Urinary bladder (tissue), 4 donors: ENCODE data around the gene PCED1B. TPM values are rescaled to one million over a fixed set of nuclear protein-coding genes. Genes with fewer than 3 reads are reported as not detected.

Source experiments
- DNase-seq: peaks from one replicate; pipeline ENCODE4 v3.0.0-alpha.2; 2015; ENCODE audit errors: extremely low spot score
- H3K27ac ChIP-seq: one replicate; pipeline ENCODE4 v1.5.1; 2013; ENCODE audit warnings: low read depth, mild to moderate bottlenecking, moderate library complexity
- H3K36me3 ChIP-seq: one replicate; pipeline ENCODE4 v1.6.1; 2013; ENCODE audit warnings: mild to moderate bottlenecking, moderate library complexity; ENCODE audit not compliant: insufficient read depth
- H3K4me1 ChIP-seq: one replicate; pipeline ENCODE4 v1.6.1; 2013; ENCODE audit warnings: mild to moderate bottlenecking, moderate library complexity; ENCODE audit not compliant: insufficient read depth
- H3K4me3 ChIP-seq: one replicate; pipeline ENCODE4 v1.5.1; 2013; ENCODE audit warnings: low read depth, low read length
- WGBS: extraction: QIAGEN DNeasy Blood & Tissue Kit; methylation state at CpG from one replicate; pipeline ENCODE4 v1.1.7; 2013; 5-methylcytosine and 5-hydroxymethylcytosine counted together
- polyA plus RNA-seq: library from polyadenylated mRNA; stranded (reverse); fragments of 200-250 nt; gene quantifications from one replicate; pipeline ENCODE4 v1.2.3, GENCODE V29; 2013
- total RNA-seq: library from RNA; depleted of rRNA; stranded (reverse); fragments of >200 nt; gene quantifications from one replicate; pipeline ENCODE4 v1.2.3, GENCODE V29; 2014
- donor health status: healthy with polysubstance abuse.
- donor health status: healthy.

PCED1B gene
- total and polyA plus RNA-seq, 2 donors: 1.1 to 4.6 TPM

GRCh38 chr12:47088021-47088944 is 8.9 kb downstream of the PCED1B start:
- H3K4me1 ChIP-seq: no peaks in the 10 kb centered on the region
- no peak for DNase-seq
- H3K4me3 ChIP-seq: no peak overlapping the region
- 37% methylated on average over 7 of the region's 7 CpGs for WGBS
- H3K27ac ChIP-seq: peak overlapping the region; percentile 66
- no peaks in the 10 kb centered on the region for H3K36me3 ChIP-seq

DNA sequence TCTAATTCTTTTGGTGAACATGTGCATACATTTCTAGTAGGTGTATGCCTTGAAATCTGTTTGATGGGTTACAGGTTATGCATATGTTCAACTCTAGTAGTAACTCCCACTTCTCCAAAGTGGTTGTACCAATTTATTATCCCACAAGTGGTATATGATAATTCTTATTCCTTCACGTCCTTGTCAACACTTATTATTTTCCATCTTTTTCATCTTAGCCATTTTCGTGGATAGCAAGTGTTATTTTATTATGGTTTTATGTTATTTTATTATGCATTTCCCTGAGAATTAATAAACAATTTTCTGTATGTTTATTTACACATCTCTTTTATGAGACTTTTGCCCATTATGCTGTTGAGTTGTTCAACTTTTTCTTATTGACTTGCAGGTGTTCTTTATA is 11.6 kb downstream of the PCED1B start:
- WGBS: 89% methylated on average over 2 of the region's 2 CpGs
- no peak overlapping the region for H3K27ac ChIP-seq
- DNase-seq: no peak
- H3K4me3 ChIP-seq: no peak overlapping the region
- H3K4me1 ChIP-seq: no peaks in the 10 kb centered on the region
- no peaks in the 10 kb centered on the region for H3K36me3 ChIP-seq

DNA sequence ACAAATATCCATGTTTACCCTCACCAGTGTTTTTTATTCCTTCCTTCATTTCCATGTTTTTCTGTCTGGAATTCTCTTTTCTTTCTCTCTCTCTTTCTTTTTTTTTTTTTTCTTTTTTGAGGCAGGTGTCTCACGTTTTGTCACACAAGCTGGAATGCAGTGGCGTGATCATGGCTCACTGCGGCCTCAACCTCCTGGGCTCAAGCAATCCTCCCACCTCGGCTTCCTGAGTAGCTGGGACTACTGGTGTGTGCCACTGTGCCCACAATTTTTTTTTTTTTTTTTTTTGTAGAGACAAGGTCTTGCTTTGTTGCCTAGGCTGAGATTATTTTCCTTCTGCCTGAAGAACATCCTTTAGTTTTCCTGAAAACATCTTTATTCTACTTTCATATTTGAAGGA is 15.4 kb downstream of the PCED1B start:
- no peak for DNase-seq
- Histone ChIP-seq H3K4me1 (no peaks in the 10 kb centered on the region), H3K36me3 (no peaks in the 10 kb centered on the region), H3K27ac (no peak overlapping the region), H3K4me3 (no peak overlapping the region)
- 84% methylated on average over 4 of the region's 4 CpGs for WGBS

DNA sequence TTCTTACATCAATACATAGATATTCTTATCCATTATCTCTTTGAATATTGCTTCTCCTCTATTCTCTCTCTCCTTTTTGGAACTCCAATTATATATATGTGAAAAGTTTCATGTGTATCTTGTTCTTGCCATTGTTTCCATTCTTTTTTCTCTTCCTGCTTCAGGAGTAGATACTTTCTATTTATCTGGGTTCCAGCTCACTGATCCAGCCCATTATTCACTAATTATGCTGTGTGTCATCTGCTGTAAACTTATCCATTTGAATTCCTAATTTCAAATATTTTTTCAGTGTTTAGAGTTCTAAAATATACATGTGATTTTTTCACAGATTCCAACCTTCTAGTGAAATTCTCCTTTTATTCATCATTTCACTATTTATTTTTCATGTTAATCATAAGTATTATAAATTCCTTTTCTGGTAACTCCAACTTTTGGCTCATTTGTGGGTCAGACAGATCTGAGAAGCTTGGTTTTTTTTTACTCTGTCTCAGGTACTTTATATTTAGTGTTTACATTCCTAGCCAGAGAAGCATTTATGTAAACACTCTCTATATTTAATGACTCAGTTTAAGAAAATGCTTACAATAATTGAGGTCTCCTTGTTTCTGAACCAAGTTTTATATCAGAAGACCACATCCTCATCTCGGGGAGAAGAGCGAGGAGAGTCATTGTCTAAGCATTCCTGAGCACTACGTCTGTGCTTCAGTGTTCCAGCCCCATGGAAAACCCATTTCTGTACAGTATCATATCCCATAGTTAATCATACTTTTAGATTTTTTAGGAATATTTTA is 16.2 kb downstream of the PCED1B start:
- H3K27ac ChIP-seq: no peak overlapping the region

DNA sequence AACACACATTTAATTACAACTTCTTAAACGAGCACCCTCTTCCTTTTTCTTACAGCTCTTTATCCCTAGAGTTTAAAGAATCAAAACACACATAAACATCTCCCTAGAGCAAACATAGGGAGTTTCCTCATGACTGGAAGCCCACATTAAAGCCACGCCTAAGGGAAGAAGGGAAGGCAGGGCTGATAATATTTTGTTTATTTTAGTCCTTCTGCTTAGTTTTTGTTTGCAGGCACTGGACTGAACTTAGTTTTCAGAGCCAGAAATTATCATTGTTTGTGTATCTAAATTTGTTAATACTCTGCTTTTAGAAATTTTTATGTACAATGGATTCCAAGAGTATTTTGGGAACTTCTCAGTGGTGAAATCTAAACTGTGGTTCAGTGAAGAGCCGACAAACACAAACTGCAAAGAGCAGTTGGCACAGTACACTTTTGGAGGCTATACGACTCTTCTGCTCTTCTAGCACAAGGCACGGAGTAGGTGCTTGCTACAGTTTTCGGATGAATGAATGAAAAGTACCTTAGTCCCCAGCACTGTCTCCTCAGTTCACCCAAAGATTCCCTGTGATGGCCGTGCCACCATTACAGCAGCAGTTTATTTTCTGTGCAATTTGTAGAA is 18.0 kb downstream of the PCED1B start:
- no peaks in the 10 kb centered on the region for H3K36me3 ChIP-seq
- no peaks in the 10 kb centered on the region for H3K4me1 ChIP-seq
- H3K4me3 ChIP-seq: no peak overlapping the region
- DNase-seq: no peak
- WGBS: 42% methylated on average over 7 of the region's 7 CpGs
- no peak overlapping the region for H3K27ac ChIP-seq

More for the DNA sequence above, 16.2 kb downstream of the PCED1B start:
- no peak for DNase-seq
- Histone ChIP-seq H3K36me3 (no peaks in the 10 kb centered on the region), H3K4me1 (no peaks in the 10 kb centered on the region), H3K4me3 (no peak overlapping the region)
- 77% methylated on average over 3 of the region's 3 CpGs for WGBS

DNA sequence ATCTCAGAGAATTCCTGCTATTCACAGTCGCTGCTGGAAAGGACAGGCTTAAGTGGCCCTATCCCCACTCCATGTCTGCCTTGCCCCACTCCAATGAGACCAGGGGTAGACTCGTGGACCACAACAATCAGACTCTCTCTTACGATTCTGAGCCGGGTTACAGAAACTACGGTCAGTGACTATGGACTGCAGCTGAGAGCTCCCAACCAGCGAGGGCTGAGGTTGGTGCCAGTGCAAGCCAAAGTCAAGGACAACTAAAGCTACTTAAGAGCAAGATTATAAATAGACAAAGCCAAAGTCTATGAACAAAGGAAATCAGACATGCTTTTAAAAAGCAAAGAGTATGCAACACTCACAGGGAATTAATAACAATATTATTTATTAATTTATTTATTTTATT is 18.7 kb downstream of the PCED1B start:
- WGBS: 94% methylated on average over 6 of the region's 6 CpGs
- DNase-seq: no peak
- Histone ChIP-seq H3K27ac (no peak overlapping the region), H3K4me3 (no peak overlapping the region), H3K4me1 (no peaks in the 10 kb centered on the region), H3K36me3 (no peaks in the 10 kb centered on the region)

GRCh38 chr12:47099610-47100009 is 20.2 kb downstream of the PCED1B start:
- no peaks in the 10 kb centered on the region for H3K36me3 ChIP-seq
- no peak for DNase-seq
- H3K4me3 ChIP-seq: no peak overlapping the region
- 75% methylated on average over 2 of the region's 2 CpGs for WGBS
- no peaks in the 10 kb centered on the region for H3K4me1 ChIP-seq
- no peak overlapping the region for H3K27ac ChIP-seq

GRCh38 chr12:47100160-47100559 is 20.7 kb downstream of the PCED1B start:
- no peak for DNase-seq
- Histone ChIP-seq H3K27ac (no peak overlapping the region), H3K4me1 (no peaks in the 10 kb centered on the region), H3K36me3 (no peaks in the 10 kb centered on the region), H3K4me3 (no peak overlapping the region)
- 93% methylated on average over 2 of the region's 2 CpGs for WGBS

DNA sequence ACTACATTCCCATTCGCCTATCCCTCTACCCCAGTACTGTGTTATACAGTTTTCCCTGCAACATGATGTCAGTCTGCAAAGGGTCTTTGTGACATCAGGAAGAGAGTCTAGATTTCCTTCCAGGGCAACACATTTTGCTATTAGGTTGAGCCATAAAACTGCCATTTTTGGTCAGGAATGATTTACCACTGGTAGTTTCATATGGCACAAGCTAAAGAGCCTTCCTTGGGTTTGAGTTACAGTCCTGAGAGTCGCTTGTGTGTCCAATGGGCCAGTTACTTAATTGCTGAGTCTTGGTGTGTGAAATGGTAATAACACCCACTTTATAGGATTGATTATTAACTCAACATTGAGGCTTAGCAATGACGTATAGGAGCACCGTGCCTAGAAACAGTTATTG is 23.0 kb downstream of the PCED1B start:
- DNase-seq: no peak
- Histone ChIP-seq H3K4me3 (no peak overlapping the region), H3K4me1 (no peaks in the 10 kb centered on the region), H3K36me3 (no peaks in the 10 kb centered on the region), H3K27ac (no peak overlapping the region)
- 88% methylated on average over 4 of the region's 4 CpGs for WGBS

- 29% methylated on average over 11 of the region's 11 CpGs for WGBS
- no peaks in the 10 kb centered on the region for H3K4me1 ChIP-seq
- H3K36me3 ChIP-seq: no peaks in the 10 kb centered on the region
- no peak overlapping the region for H3K4me3 ChIP-seq
- DNase-seq: no peak
- peak overlapping the region; percentile 82 for H3K27ac ChIP-seq
Measured at GRCh38 chr12:47102845-47103651, 23.6 kb downstream of the PCED1B start.

DNA sequence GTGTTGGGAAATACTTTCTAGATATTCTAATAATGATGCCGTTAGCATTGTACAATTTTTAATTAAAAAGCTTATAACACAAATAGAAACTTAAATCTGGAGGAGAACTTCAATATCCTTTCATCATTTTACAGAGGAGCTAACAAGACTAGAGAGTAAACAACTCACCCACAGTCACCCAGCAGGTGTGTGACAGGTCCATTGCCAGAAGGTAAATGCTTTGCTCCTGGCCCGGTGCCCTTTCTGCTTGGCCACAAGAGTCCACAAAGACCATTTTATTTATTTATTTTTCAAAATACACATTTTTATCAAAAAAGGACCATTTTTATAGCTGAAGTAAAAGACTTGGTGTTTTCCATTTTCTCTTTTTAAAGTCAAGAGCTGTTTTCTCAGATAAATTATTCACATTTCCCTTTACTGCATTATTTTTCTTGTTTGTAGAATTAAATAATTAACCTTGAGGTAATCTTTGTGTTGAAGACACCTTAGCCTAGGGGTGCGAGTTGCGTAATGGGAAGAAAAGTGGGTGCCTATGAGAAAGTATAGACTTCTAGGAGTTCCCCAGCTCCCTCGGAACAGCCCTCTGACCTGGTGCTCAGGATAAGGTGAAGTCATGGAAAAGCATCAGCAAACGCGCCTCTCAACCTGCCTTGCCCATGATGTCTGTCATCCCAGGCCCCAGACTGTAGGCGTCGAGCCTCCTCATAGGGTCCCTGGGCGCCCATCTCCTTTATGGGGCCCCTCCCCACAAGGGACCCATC is 26.7 kb downstream of the PCED1B start:
- Histone ChIP-seq H3K4me1 (no peaks in the 10 kb centered on the region), H3K36me3 (no peaks in the 10 kb centered on the region), H3K4me3 (no peak overlapping the region), H3K27ac (no peak overlapping the region)
- 94% methylated on average over 10 of the region's 10 CpGs for WGBS
- DNase-seq: no peak

DNA sequence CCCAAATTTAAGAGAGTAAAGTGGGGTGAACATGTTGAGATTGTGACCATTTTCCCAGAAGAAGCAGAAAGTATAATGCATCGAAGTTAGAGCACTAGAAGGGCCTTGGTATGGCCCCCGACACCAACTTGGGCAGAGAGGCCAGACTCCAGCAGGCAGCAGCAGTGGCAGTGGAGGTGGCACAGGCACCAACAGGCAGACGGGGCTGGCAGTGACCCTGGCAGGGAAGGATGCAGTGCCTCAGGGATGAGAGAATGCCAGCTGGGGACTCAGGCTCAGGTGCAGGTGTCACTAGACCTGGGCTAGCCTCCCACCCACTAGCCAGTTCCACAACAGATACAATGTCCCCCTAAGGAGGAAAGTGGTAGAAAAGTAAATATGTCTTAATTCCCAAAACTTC is 28.0 kb downstream of the PCED1B start:
- Histone ChIP-seq H3K4me1 (no peaks in the 10 kb centered on the region), H3K36me3 (no peaks in the 10 kb centered on the region), H3K27ac (no peak overlapping the region), H3K4me3 (no peak overlapping the region)
- 95% methylated on average over 3 of the region's 3 CpGs for WGBS
- no peak for DNase-seq
